Measurements from ENCODE around the gene POLE.

DNA sequence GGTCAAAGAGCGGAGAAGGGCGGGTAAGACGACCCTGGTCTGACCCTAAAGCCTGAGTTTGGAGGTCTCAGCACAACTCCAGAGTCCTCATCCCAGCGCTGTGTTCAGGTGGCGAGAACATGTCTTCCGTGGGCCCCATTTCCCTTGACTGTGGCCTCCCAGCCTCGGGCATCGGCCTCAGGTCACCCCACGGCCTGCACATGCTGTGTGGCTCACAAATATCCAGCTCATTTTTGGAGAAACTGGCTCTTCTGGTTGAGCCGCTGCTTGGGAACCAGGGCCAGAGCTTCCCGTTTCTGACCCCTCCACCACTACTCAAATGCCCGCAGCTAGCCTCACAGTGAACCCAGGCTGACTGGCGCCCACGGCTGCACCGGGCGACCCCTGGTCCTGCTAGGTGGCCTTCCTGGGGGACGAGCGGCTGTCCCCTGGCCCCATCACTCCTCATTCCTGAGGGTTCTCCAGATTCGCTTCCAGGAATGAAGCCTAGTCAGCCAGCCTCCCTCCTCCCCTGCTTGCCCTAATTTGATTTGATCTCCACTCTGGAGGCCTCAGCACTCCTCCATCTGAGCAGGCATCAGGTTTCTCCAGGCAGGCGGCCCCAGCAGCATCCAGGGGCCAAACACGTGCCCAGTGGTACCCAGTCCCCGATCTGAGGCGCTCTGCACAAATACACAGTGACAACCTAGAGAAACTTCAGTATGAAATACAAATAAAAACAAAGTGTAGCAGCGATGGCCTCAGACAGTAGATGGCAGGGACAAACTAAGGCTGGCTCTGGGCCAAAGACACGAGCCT is 63.9 kb downstream of the POLE start:
- no peak for TF ChIP-seq EZH2phosphoT487 (IDR thresholded peaks at IDR 0.05; ENCODE audit: low read depth, severe bottlenecking, unreplicated experiment)
- no peak for TF ChIP-seq EZH2 (IDR thresholded peaks at IDR 0.05; ENCODE audit: borderline replicate concordance)
- TF ChIP-seq, protein P1, sequence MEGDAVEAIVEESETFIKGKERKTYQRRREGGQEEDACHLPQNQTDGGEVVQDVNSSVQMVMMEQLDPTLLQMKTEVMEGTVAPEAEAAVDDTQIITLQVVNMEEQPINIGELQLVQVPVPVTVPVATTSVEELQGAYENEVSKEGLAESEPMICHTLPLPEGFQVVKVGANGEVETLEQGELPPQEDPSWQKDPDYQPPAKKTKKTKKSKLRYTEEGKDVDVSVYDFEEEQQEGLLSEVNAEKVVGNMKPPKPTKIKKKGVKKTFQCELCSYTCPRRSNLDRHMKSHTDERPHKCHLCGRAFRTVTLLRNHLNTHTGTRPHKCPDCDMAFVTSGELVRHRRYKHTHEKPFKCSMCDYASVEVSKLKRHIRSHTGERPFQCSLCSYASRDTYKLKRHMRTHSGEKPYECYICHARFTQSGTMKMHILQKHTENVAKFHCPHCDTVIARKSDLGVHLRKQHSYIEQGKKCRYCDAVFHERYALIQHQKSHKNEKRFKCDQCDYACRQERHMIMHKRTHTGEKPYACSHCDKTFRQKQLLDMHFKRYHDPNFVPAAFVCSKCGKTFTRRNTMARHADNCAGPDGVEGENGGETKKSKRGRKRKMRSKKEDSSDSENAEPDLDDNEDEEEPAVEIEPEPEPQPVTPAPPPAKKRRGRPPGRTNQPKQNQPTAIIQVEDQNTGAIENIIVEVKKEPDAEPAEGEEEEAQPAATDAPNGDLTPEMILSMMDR (IDR thresholded peaks at IDR 0.05; ENCODE audit: poor library complexity): no peak

All from hepatocyte (in vitro differentiated cells).